NCI-H2029 (cell line): Measurements from ENCODE around the gene ERBB3.

Source experiments
- DNase-seq: peaks from one replicate; lab custom pipeline; 2025; lab: John Stamatoyannopoulos, UW

ERBB3 gene

GRCh38 chr12:56080556-56081138, 682 bp downstream of the ERBB3 start:
- no peak for DNase-seq

DNA sequence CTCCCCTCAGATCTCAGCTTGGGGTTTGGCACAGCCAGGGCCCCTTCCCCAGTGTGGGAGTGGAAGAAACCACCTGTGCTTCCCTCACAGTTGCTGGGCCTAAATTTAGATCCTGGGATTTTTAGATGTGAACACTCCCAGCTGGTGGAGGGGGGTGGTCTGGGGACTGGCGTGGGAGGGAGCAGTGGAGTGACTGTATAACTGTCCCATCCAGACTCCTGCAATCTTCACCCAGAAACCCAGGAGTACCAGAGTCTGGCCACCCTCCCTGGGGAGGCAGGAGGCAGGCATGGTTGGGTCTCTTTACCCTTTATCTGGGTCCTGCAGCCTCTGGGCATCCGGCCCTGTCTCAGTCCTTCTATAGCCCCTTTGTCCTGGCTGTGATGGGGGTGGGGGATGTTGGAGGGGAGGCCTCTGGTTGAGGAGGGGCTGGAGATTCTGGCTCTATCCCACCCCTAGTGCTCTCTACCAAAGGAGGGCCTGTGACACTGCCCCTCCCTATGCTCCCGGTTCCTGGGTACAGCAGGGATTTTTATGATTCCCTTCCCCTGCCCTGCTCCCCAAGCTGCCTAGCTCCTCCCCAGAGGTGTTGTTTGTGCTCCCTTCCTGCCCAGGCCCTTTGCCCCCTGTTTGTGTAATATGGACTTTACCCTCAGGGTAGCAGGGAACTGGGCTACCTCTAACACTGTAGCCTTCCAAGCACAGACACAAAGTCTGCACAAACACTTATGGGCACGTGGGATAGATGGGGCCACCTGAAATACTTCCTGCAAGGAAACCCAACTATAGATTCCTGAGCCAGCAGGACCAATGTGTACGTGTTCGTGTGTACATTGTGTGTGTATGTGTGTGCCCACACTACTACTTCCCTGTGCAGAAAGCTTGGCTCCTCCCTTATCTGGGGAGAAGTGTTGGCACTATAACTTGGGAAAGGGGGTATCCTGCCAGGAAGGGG, 1.7 kb downstream of the ERBB3 start:
- DNase-seq, result no peak

GRCh38 chr12:56082382-56082781, 2.4 kb downstream of the ERBB3 start:
- DNase-seq, result no peak

DNA sequence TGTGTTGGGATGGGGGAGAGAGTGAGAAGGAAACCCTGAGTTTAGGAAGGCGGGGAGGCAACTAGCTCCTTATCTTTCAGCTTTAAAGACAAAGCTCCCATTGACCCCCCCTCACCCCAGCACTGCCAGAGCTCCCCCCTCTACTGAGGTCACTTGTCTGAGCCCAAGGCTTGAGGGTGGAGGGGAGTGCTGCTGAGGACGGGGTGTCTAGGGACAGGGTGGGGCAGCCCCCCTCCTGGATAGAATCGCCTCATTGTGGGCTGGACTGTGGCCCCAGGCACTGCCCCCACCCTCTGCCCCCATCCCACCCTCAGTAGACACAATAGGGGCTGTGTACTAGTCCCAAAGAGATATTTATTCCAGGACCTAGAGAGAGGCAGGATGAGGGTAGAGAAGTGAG, 3.0 kb downstream of the ERBB3 start:
- DNase-seq, result no peak

- no peak for DNase-seq
These were observed 5.1 kb downstream of the ERBB3 start for GRCh38 chr12:56084958-56085543.

GRCh38 chr12:56086096-56086495, 6.1 kb downstream of the ERBB3 start:
- DNase-seq, result no peak

GRCh38 chr12:56086608-56087007, 6.6 kb downstream of the ERBB3 start:
- DNase-seq, result no peak

- peak; percentile 84 for DNase-seq
These were observed 7.3 kb downstream of the ERBB3 start for GRCh38 chr12:56087220-56087619.

GRCh38 chr12:56097738-56098137, 17.8 kb downstream of the ERBB3 start:
- DNase-seq, result no peak

GRCh38 chr12:56098592-56098991, 18.6 kb downstream of the ERBB3 start:
- DNase-seq, result no peak

- DNase-seq, result no peak
These were observed 19.8 kb downstream of the ERBB3 start for GRCh38 chr12:56099787-56100186.

DNA sequence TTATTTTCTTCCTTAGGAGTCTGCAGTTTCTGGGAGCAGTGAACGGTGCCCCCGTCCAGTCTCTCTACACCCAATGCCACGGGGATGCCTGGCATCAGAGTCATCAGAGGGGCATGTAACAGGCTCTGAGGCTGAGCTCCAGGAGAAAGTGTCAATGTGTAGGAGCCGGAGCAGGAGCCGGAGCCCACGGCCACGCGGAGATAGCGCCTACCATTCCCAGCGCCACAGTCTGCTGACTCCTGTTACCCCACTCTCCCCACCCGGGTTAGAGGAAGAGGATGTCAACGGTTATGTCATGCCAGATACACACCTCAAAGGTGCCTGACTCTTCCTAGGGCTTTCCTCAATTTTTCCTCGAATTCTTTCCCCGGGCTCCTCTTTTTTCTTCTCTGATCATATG, 21.1 kb downstream of the ERBB3 start:
- no peak for DNase-seq

DNA sequence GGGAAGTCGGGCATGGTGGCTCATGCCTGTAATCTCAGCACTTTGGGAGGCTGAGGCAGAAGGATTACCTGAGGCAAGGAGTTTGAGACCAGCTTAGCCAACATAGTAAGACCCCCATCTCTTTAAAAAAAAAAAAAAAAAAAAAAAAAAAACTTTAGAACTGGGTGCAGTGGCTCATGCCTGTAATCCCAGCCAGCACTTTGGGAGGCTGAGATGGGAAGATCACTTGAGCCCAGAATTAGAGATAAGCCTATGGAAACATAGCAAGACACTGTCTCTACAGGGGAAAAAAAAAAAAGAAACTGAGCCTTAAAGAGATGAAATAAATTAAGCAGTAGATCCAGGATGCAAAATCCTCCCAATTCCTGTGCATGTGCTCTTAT, 22.7 kb downstream of the ERBB3 start:
- no peak for DNase-seq

- DNase-seq, result no peak
These were observed 23.2 kb downstream of the ERBB3 start for GRCh38 chr12:56103066-56103711.

DNA sequence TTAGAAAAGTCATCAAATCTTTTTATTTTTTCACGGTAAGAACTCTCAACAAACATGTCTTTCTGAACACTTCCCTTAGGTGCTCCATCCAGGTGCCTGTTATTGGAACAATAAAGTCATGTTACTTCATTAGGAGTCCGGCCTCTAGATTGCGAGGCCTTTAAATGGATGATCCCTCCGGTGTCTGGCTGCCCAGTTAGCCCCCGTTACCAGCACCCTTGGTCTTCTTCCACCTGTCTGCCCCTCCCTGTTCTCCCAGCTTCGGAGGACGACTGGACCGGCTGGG, 23.8 kb downstream of the ERBB3 start:
- no peak for DNase-seq

GRCh38 chr12:56104109-56104814, 24.3 kb downstream of the ERBB3 start, which contains the start of gene PA2G4:
Gene PA2G4 (plus strand): TSS chr12:56104559. CDS start chr12:56104738, 179 bp downstream.
- DNase-seq, result peak; percentile 99

DNA sequence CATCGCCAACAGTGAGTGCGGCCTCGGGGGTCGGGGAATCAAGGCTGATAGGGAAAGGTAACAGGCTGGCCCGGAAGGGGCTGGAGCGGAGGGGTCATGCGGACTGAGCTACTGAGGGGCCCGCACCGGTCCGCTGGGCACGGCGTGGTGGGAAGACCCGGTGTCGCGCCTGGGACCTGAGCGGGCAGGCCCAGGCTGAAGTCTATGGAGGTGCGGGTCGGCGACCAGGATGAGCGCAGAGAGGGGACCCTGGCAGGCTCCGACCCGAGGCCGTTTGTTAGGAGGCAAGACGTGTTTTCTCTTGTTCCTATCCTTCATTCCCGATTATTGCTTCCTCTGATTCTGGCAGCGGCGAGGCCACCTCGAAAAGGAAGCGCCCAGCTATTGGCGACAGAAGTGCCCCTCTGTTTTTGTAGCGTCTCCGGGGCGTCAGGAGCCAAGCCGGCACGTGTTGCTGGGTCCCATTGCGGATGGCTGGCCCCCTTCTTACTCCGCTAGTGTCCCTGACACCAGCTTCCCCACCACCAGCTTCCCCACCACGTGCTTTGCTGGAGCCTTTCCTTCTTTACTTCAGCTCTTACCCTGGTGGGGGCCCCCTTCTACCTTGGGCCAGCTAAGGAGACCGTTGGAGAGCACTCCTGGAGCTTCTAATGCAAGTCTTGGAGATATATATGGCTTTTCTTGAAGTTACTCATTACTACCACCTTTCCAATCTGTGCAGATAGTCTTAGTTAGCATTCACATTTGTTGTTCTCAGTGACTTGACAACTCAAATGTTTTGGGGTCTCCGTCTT, 25.0 kb downstream of the ERBB3 start:
- no peak for DNase-seq

DNA sequence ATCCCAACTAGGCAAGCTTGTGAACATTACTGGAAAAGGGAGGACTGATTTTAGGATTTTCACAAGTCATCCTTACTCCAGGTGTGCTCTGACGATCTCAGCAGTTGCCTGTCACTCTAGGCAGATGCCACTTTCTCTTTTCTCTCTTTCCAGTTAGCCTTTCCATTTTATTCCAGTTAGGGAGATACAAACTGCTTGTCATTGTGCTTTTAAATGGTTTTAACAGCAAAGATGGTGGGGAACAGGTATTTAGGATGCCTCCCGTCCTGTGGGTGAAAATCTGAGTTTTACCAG, 25.6 kb downstream of the ERBB3 start:
- DNase-seq, result no peak

DNA sequence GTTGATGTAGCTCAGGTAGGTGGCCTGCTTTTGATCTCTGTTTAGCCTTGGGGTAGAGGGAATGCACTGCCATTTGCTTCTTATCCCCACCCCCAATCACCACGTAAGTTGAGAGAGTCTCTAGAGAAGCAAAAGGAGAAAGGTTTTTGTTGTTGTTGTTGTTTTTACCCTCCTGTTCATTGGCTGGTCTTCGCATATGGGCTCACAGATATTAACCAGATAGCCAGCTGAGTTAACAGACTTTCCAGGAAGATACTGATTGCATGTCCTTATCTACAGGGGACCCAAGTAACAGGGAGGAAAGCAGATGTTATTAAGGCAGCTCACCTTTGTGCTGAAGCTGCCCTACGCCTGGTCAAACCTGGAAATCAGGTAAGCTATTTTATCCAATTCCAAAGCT, 27.3 kb downstream of the ERBB3 start:
- no peak for DNase-seq

GRCh38 chr12:56110571-56110970, 30.6 kb downstream of the ERBB3 start:
- DNase-seq, result no peak

GRCh38 chr12:56114084-56114483, 34.1 kb downstream of the ERBB3 start:
- DNase-seq, result no peak

DNA sequence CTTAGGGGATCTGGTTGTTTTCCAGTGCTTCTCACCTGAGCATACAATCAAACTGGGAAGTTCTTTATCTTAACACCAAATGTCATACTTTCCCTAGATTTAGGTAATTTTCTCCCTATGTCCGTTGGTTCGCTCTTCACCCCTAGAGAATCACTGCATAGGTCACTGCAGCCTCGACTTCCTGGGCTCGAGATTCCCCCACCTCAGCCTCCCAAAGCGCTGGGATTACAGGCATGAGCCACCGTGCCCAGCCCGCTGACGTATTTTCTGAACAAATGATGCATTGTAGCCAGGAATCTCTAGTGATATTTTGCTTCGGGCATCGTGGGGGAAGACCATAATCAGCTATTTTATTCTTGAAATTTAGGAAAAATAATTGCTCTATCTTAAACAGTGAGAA, 35.4 kb downstream of the ERBB3 start:
- no peak for DNase-seq
